ENCODE measurements around the gene CNOT6.
"Not testable (repeated sequence)": the region's sequence is repeated elsewhere in the genome, so short reads cannot be mapped to it uniquely, and the experiment has no call there.

The CNOT6 gene

GRCh38 chr5:180522330-180522729 lies 28.2 kb downstream of the CNOT6 start:
- DNase-seq: no peak

- no peak for DNase-seq
These were observed 29.7 kb downstream of the CNOT6 start for GRCh38 chr5:180523629-180524466.

- DNase-seq: no peak
These were observed 31.2 kb downstream of the CNOT6 start for GRCh38 chr5:180525399-180525798.

- no peak for DNase-seq
These were observed 32.1 kb downstream of the CNOT6 start for GRCh38 chr5:180526269-180526668.

- DNase-seq: no peak
These were observed 33.5 kb downstream of the CNOT6 start for GRCh38 chr5:180527659-180528058.

GRCh38 chr5:180531036-180531585 lies 36.9 kb downstream of the CNOT6 start:
- DNase-seq: not testable (repeated sequence)

GRCh38 chr5:180532268-180532667 lies 38.1 kb downstream of the CNOT6 start:
- DNase-seq: no peak

GRCh38 chr5:180533845-180534244 lies 39.7 kb downstream of the CNOT6 start:
- DNase-seq: no peak

- no peak for DNase-seq
These were observed 41.4 kb downstream of the CNOT6 start for GRCh38 chr5:180535573-180535972.

- no peak for DNase-seq
These were observed 46.0 kb downstream of the CNOT6 start for GRCh38 chr5:180540050-180540694.

- no peak for DNase-seq
These were observed 47.5 kb downstream of the CNOT6 start for GRCh38 chr5:180541710-180542109.

GRCh38 chr5:180545248-180545647 lies 51.1 kb downstream of the CNOT6 start:
- DNase-seq: no peak

- no peak for DNase-seq
These were observed 54.4 kb downstream of the CNOT6 start for GRCh38 chr5:180548563-180548962.

- DNase-seq: no peak
These were observed 59.4 kb downstream of the CNOT6 start for GRCh38 chr5:180553530-180553929.

- DNase-seq: no peak
These were observed 61.2 kb downstream of the CNOT6 start for GRCh38 chr5:180555168-180555921.

GRCh38 chr5:180557217-180557809 lies 63.1 kb downstream of the CNOT6 start:
- no peak for DNase-seq

- no peak for DNase-seq
These were observed 64.1 kb downstream of the CNOT6 start for GRCh38 chr5:180558232-180558631.

GRCh38 chr5:180563994-180564393 lies 69.8 kb downstream of the CNOT6 start:
- no peak for DNase-seq

GRCh38 chr5:180568914-180569313 lies 74.7 kb downstream of the CNOT6 start:
- DNase-seq: no peak

GRCh38 chr5:180575571-180575970 lies 81.4 kb downstream of the CNOT6 start:
- no peak for DNase-seq

- DNase-seq: no peak
These were observed 86.5 kb downstream of the CNOT6 start for GRCh38 chr5:180580681-180581080.

- DNase-seq: no peak
These were observed 89.6 kb downstream of the CNOT6 start for GRCh38 chr5:180583738-180584137.

- DNase-seq: no peak
These were observed 92.0 kb downstream of the CNOT6 start for GRCh38 chr5:180586204-180586603.
